IMR-90 (cell line): ENCODE data around the gene TRHDE. TPM values are rescaled to one million over a fixed set of nuclear protein-coding genes. Genes with fewer than 3 reads are reported as not detected.

Experiments used
- ATAC-seq: fragments of 200-7000 bp; cut with Tn5 transposase; 2 replicates; pipeline ENCODE4 v1.9.1; 2020; ENCODE audit warnings: low read depth, mild to moderate bottlenecking, moderate library complexity
- BruUV-seq: library from RNA; stranded (reverse); fragments of 400-500 nt; replicated peaks from 2 replicates; lab custom pipeline; 2021; lab: Mats Ljungman, UMichigan
- CTCF ChIA-PET: fragments of 300-600 bp; formaldehyde crosslinking; extraction: SDS; loops from one replicate; lab custom pipeline; 2021; ENCODE audit warnings: antibody characterized with exemption; lab: Yijun Ruan, JAX
- POLR2A ChIA-PET: fragments of 300-600 bp; sonication (Branson Sonifier 250); formaldehyde crosslinking; loops from one replicate; lab custom pipeline; 2022; ENCODE audit warnings: antibody characterized with exemption; ENCODE audit not compliant: unreplicated experiment; lab: Charles Lee
- DNase-seq: peaks from one replicate; pipeline ENCODE4 v3.0.0; 2013
- H2AFZ ChIP-seq: replicated peaks from 2 replicates; pipeline ENCODE3; 2013; ENCODE audit warnings: low read length, mild to moderate bottlenecking; ENCODE audit not compliant: poor library complexity
- H2AK5ac ChIP-seq: 2 replicates; pipeline ENCODE4 v1.6.1; 2013; ENCODE audit warnings: low read depth, low read length, inconsistent platforms
- H2AK9ac ChIP-seq: replicated peaks from 2 replicates; pipeline ENCODE3; 2013; ENCODE audit warnings: mild to moderate bottlenecking, low read depth, low read length, moderate library complexity; ENCODE audit not compliant: poor library complexity
- H2BK120ac ChIP-seq: 2 replicates; pipeline ENCODE4 v1.6.1; 2013; ENCODE audit warnings: low read depth, low read length, inconsistent platforms
- H2BK15ac ChIP-seq: 3 replicates; pipeline ENCODE4 v1.6.1; 2013; ENCODE audit warnings: low read depth, low read length, inconsistent platforms
- H2BK20ac ChIP-seq: 2 replicates; pipeline ENCODE4 v1.6.1; 2013; ENCODE audit warnings: low read depth, mild to moderate bottlenecking, inconsistent platforms, low read length, moderate library complexity
- H2BK5ac ChIP-seq: 2 replicates; pipeline ENCODE4 v1.6.1; 2013; ENCODE audit warnings: mild to moderate bottlenecking, low read depth, low read length, inconsistent platforms; ENCODE audit not compliant: poor library complexity, severe bottlenecking
- H3K14ac ChIP-seq: replicated peaks from 2 replicates; pipeline ENCODE4 v1.6.1; 2013; ENCODE audit warnings: low read depth, low read length, inconsistent platforms
- H3K18ac ChIP-seq: 2 replicates; pipeline ENCODE4 v1.6.1; 2013; ENCODE audit warnings: low read depth, low read length, control low read depth
- H3K23ac ChIP-seq: 2 replicates; pipeline ENCODE4 v1.6.1; 2013; ENCODE audit warnings: low read depth, low read length, inconsistent platforms
- H3K27ac ChIP-seq: 2 replicates; pipeline ENCODE4 v1.5.1; 2013; ENCODE audit warnings: mild to moderate bottlenecking, control low read depth, low read length; ENCODE audit not compliant: insufficient read depth
- H3K27me3 ChIP-seq: 2 replicates; pipeline ENCODE4 v1.6.1; 2013; ENCODE audit warnings: low read length; ENCODE audit not compliant: control insufficient read depth, insufficient read depth
- H3K36me3 ChIP-seq: 2 replicates; pipeline ENCODE4 v1.6.1; 2013; ENCODE audit warnings: low read length, mixed read lengths; ENCODE audit not compliant: control insufficient read depth, insufficient read depth
- H3K4ac ChIP-seq: 2 replicates; pipeline ENCODE4 v1.6.1; 2013; ENCODE audit warnings: low read depth, low read length, inconsistent platforms
- H3K4me1 ChIP-seq: 2 replicates; pipeline ENCODE4 v1.6.1; 2013; ENCODE audit warnings: low read length, mixed read lengths; ENCODE audit not compliant: control insufficient read depth, insufficient read depth
- H3K4me2 ChIP-seq: 2 replicates; pipeline ENCODE4 v1.6.1; 2013; ENCODE audit warnings: low read depth, mild to moderate bottlenecking, control low read depth, low read length, moderate library complexity
- H3K4me3 ChIP-seq: 2 replicates; pipeline ENCODE4 v1.5.1; 2013; ENCODE audit warnings: low read depth, mild to moderate bottlenecking, control low read depth, low read length, moderate library complexity; ENCODE audit not compliant: insufficient read depth
- H3K56ac ChIP-seq: 2 replicates; pipeline ENCODE4 v1.6.1; 2013; ENCODE audit warnings: low read length, inconsistent platforms; ENCODE audit not compliant: insufficient read depth; ENCODE audit errors: extremely low read depth
- H3K79me1 ChIP-seq, 2 experiments: 2 replicates each; pipeline ENCODE4 v1.6.1; 2013; ENCODE audit warnings: low read length in 2 of 2, inconsistent platforms in 1 of 2, low read depth in 1 of 2
- H3K9ac ChIP-seq: 2 replicates; pipeline ENCODE4 v1.6.1; 2013; ENCODE audit warnings: low read depth, low read length, control low read depth
- H3K9me1 ChIP-seq: 2 replicates; pipeline ENCODE4 v1.6.1; 2013; ENCODE audit warnings: low read length, inconsistent platforms; ENCODE audit not compliant: insufficient read depth
- H3K9me3 ChIP-seq: 2 replicates; pipeline ENCODE4 v1.6.1; 2013; ENCODE audit warnings: low read length; ENCODE audit not compliant: control insufficient read depth, insufficient read depth
- H4K20me1 ChIP-seq: 2 replicates; pipeline ENCODE4 v1.6.1; 2013; ENCODE audit warnings: low read length, inconsistent platforms; ENCODE audit not compliant: insufficient read depth
- H4K5ac ChIP-seq: 2 replicates; pipeline ENCODE4 v1.6.1; 2013; ENCODE audit warnings: mild to moderate bottlenecking, low read depth, low read length, control low read depth
- H4K8ac ChIP-seq, 2 experiments: 2 replicates each; pipeline ENCODE4 v1.6.1; 2013; ENCODE audit warnings: low read depth in 2 of 2, low read length in 2 of 2, control low read depth in 1 of 2, inconsistent platforms in 1 of 2
- H4K91ac ChIP-seq: 2 replicates; pipeline ENCODE4 v1.6.1; 2013; ENCODE audit warnings: low read depth, low read length, inconsistent platforms; ENCODE audit not compliant: insufficient read depth
- BHLHE40 ChIP-seq: fragments of 150-350 bp; IDR thresholded peaks from 2 replicates; pipeline ENCODE4 v1.6.1; 2016; ENCODE audit warnings: mild to moderate bottlenecking, low read depth, low read length
- CEBPB ChIP-seq: IDR thresholded peaks from 2 replicates; pipeline ENCODE4 v1.6.1; 2012; ENCODE audit warnings: low read depth, low read length, improper control_type of control experiment
- CHD1 ChIP-seq: IDR thresholded peaks from 2 replicates; pipeline ENCODE4 v1.6.1; 2012; ENCODE audit warnings: low read depth, low read length, improper control_type of control experiment
- FOS ChIP-seq: fragments of 150-350 bp; IDR thresholded peaks from 2 replicates; pipeline ENCODE4 v1.6.1; 2016; ENCODE audit warnings: low read depth, low read length
- MAFK ChIP-seq: IDR thresholded peaks from 2 replicates; pipeline ENCODE4 v1.6.1; 2012; ENCODE audit warnings: low read depth, low read length, improper control_type of control experiment
- MAZ ChIP-seq: IDR thresholded peaks from 2 replicates; pipeline ENCODE4 v1.6.1; 2012; ENCODE audit warnings: low read depth, mild to moderate bottlenecking, low read length, improper control_type of control experiment, moderate library complexity, borderline replicate concordance
- MXI1 ChIP-seq: IDR thresholded peaks from 2 replicates; pipeline ENCODE4 v1.6.1; 2012; ENCODE audit warnings: low read depth, mild to moderate bottlenecking, low read length, moderate library complexity, borderline replicate concordance
- NFE2L2 ChIP-seq: fragments of 150-350 bp; IDR thresholded peaks from 2 replicates; pipeline ENCODE4 v1.6.1; 2016; ENCODE audit warnings: low read depth, mild to moderate bottlenecking, low read length
- POLR2A ChIP-seq: IDR thresholded peaks from 2 replicates; pipeline ENCODE4 v1.6.1; 2012; ENCODE audit warnings: mild to moderate bottlenecking, low read depth, low read length
- RAD21 ChIP-seq: IDR thresholded peaks from 2 replicates; pipeline ENCODE4 v1.6.1; 2012; ENCODE audit warnings: low read length, improper control_type of control experiment
- RCOR1 ChIP-seq: IDR thresholded peaks from 2 replicates; pipeline ENCODE4 v1.6.1; 2012; ENCODE audit warnings: mild to moderate bottlenecking, low read length, improper control_type of control experiment; ENCODE audit not compliant: insufficient replicate concordance
- RFX5 ChIP-seq: IDR thresholded peaks from 2 replicates; pipeline ENCODE4 v1.8.0; 2012; ENCODE audit warnings: low read depth, mild to moderate bottlenecking, low read length, moderate library complexity
- SMC3 ChIP-seq: fragments of 150-350 bp; IDR thresholded peaks from 2 replicates; pipeline ENCODE4 v1.6.1; 2016; ENCODE audit warnings: low read depth, mild to moderate bottlenecking, antibody characterized with exemption, low read length, moderate library complexity
- WGBS, 2 experiments: methylation state at CpG; one replicate each; pipeline versions ENCODE4 v1.1.5 to v1.1.7; 2013; ENCODE audit warnings: missing lambda C conversion rate in 2 of 2; ENCODE audit not compliant: insufficient read length in 1 of 2; ENCODE audit errors: extremely low coverage in 2 of 2; 5-methylcytosine and 5-hydroxymethylcytosine counted together
- dilution Hi-C: fragments of 300-500 bp; cut with HindIII; formaldehyde crosslinking; loops from one replicate; pipeline ENCODE4 v1.14.3; 2018; ENCODE audit warnings: low sequenced_read_pairs; ENCODE audit not compliant: unreplicated experiment
- in situ Hi-C: fragments of 300-500 bp; cut with MboI; formaldehyde crosslinking; loops from 3 replicates; pipeline ENCODE4 v1.14.3; 2019; ENCODE audit warnings: low sequenced_read_pairs, inconsistent platforms, mixed read lengths
- intact Hi-C: fragments of 100-400 bp; cut with micrococcal nuclease; formaldehyde crosslinking; loops from 2 replicates; pipeline ENCODE4 v1.10.0; 2022
- polyA plus RNA-seq, 3 experiments: library from polyadenylated mRNA; depleted of rRNA; stranded (reverse); fragments of >200 nt; gene quantifications; 2 replicates each; pipeline ENCODE4 v1.2.3, GENCODE V29; 2012; ENCODE audit warnings: low replicate concordance in 1 of 3
- total RNA-seq: library from RNA; depleted of rRNA; stranded (reverse); fragments of >200 nt; gene quantifications from 2 replicates; pipeline ENCODE4 v1.2.3, GENCODE V29; 2012
- TF ChIP-seq, protein P1 (sequence below): fragments of 150-350 bp; IDR thresholded peaks from 2 replicates; pipeline ENCODE4 v1.6.1; 2017; ENCODE audit warnings: mild to moderate bottlenecking, antibody characterized with exemption, low read length, low read depth
- TF ChIP-seq, protein P2 (sequence below): conservative IDR thresholded peaks from 2 replicates; pipeline ENCODE4 v1.5.1; 2012; ENCODE audit warnings: mild to moderate bottlenecking, low read depth, low read length, improper control_type of control experiment
- TF ChIP-seq, protein P3 (sequence below): fragments of 150-350 bp; IDR thresholded peaks from 2 replicates; pipeline ENCODE4 v1.6.1; 2016; ENCODE audit warnings: low read depth, mild to moderate bottlenecking, low read length, moderate library complexity, borderline replicate concordance

TRHDE gene
- total and polyA plus RNA-seq, 2 of the 4 experiments (the other 2 are of a cell fraction): 33.7 to 65.1 TPM

DNA sequence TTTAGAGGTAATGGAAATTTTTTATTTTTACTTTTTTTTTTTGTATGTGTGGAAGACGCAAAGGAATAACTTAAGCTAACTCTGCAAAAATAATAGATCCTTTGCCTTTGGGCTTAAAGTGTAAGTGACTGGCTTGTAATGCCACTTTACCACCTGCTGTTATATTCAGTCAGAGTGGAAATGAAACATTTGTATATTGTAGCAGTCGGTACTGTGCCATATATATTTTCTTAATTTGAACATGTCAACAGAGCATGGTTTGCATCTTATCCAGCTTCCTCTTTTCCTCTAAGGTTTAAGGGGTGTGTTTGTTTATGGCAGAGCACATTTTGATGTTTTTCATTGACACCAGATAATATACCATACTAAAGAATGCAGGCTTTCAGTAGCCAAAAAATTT, 176.6 kb downstream of the TRHDE start:
- H3K27me3 ChIP-seq: no peaks in the 10 kb centered on the region
- no peak overlapping the region for H3K14ac ChIP-seq
- TF ChIP-seq MAFK (no peak), NFE2L2 (no peak), BHLHE40 (no peak), SMC3 (no peak), MXI1 (no peak), FOS (no peak), RAD21 (no peak), RFX5 (no peak), MAZ (no peak), POLR2A (no peak), CEBPB (no peak), CHD1 (no peak), RCOR1 (no peak)
- TF ChIP-seq, protein P1, sequence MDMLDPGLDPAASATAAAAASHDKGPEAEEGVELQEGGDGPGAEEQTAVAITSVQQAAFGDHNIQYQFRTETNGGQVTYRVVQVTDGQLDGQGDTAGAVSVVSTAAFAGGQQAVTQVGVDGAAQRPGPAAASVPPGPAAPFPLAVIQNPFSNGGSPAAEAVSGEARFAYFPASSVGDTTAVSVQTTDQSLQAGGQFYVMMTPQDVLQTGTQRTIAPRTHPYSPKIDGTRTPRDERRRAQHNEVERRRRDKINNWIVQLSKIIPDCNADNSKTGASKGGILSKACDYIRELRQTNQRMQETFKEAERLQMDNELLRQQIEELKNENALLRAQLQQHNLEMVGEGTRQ: no peak
- TF ChIP-seq, protein P2, sequence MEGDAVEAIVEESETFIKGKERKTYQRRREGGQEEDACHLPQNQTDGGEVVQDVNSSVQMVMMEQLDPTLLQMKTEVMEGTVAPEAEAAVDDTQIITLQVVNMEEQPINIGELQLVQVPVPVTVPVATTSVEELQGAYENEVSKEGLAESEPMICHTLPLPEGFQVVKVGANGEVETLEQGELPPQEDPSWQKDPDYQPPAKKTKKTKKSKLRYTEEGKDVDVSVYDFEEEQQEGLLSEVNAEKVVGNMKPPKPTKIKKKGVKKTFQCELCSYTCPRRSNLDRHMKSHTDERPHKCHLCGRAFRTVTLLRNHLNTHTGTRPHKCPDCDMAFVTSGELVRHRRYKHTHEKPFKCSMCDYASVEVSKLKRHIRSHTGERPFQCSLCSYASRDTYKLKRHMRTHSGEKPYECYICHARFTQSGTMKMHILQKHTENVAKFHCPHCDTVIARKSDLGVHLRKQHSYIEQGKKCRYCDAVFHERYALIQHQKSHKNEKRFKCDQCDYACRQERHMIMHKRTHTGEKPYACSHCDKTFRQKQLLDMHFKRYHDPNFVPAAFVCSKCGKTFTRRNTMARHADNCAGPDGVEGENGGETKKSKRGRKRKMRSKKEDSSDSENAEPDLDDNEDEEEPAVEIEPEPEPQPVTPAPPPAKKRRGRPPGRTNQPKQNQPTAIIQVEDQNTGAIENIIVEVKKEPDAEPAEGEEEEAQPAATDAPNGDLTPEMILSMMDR: no peak
- TF ChIP-seq, protein P3, sequence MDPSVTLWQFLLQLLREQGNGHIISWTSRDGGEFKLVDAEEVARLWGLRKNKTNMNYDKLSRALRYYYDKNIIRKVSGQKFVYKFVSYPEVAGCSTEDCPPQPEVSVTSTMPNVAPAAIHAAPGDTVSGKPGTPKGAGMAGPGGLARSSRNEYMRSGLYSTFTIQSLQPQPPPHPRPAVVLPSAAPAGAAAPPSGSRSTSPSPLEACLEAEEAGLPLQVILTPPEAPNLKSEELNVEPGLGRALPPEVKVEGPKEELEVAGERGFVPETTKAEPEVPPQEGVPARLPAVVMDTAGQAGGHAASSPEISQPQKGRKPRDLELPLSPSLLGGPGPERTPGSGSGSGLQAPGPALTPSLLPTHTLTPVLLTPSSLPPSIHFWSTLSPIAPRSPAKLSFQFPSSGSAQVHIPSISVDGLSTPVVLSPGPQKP: no peak
- H2BK20ac ChIP-seq: no peak overlapping the region
- H3K56ac ChIP-seq: no peak overlapping the region
- CTCF ChIA-PET: no interaction called here
- H2AK5ac ChIP-seq: no peak overlapping the region
- no peak overlapping the region for H3K4ac ChIP-seq
- no peak for DNase-seq
- no peak overlapping the region for H3K18ac ChIP-seq
- H3K23ac ChIP-seq: no peak overlapping the region
- no peak overlapping the region for H3K4me3 ChIP-seq
- H3K4me2 ChIP-seq: no peak overlapping the region
- H2AK9ac ChIP-seq: no peak overlapping the region
- in situ Hi-C loops: no loop called here
- H3K4me1 ChIP-seq: no peaks in the 10 kb centered on the region
- no peak overlapping the region for H3K27ac ChIP-seq
- no peak overlapping the region for H2BK5ac ChIP-seq
- H4K20me1 ChIP-seq: no peaks in the 10 kb centered on the region
- H4K91ac ChIP-seq: no peak overlapping the region
- peaks cover 3% of the 10 kb centered on the region for H3K9me3 ChIP-seq
- POLR2A ChIA-PET: no interaction called here
- WGBS, 2 experiments: no CpG with 5 or more reads among the region's 2 CpGs
- no peaks in the 10 kb centered on the region for H3K36me3 ChIP-seq
- H2BK15ac ChIP-seq: no peak overlapping the region
- BruUV-seq: no TSS peak
- intact Hi-C loops: no loop called here
- no peak overlapping the region for H4K5ac ChIP-seq
- no peak overlapping the region for H2AFZ ChIP-seq
- no peaks in the 10 kb centered on the region for H3K9me1 ChIP-seq
- H3K9ac ChIP-seq: no peak overlapping the region
- no peak overlapping the region for H2BK120ac ChIP-seq
- ATAC-seq: no peak
- H4K8ac ChIP-seq: no peak overlapping the region
- dilution Hi-C loops: no loop called here
- peaks cover 0 to 26% of the 10 kb centered on the region in 2 experiments; a peak in 3 of 4 replicates for H3K79me1 ChIP-seq
